CD4-positive, alpha-beta T cell (primary cell): ENCODE results near the gene FILIP1L. TPM values are rescaled to one million over a fixed set of nuclear protein-coding genes. Genes with fewer than 3 reads are reported as not detected.

ENCODE experiments used
- ATAC-seq: fragments of 200-7000 bp; cut with Tn5 transposase; one replicate; pipeline ENCODE4 v1.10.0; 2022; ENCODE audit warnings: mild to moderate bottlenecking; ENCODE audit not compliant: poor library complexity
- CTCF ChIA-PET: fragments of 350-600 bp; sonication (Branson Sonifier 250); formaldehyde crosslinking; loops from one replicate; lab custom pipeline; 2021; ENCODE audit warnings: antibody characterized with exemption, inconsistent platforms; lab: Charles Lee
- POLR2A ChIA-PET: fragments of 350-600 bp; sonication (Branson Sonifier 250); formaldehyde crosslinking; loops from one replicate; lab custom pipeline; 2021; ENCODE audit warnings: antibody characterized with exemption, inconsistent platforms; lab: Charles Lee
- DNase-seq, 14 experiments: peaks; one replicate each; pipeline ENCODE4 v3.0.0-alpha.2; 2013 to 2020; ENCODE audit warnings: mixed read lengths in 2 of 14
- H3K27ac ChIP-seq, 2 donors: one replicate each; pipeline versions ENCODE4 v1.5.1 to v1.7.0; 2013; ENCODE audit warnings: low read length in 2 of 2, low read depth in 1 of 2, mild to moderate bottlenecking in 1 of 2
- H3K27me3 ChIP-seq, 2 experiments: 1 replicate in 1 of 2; 2 replicates in 1 of 2; pipeline versions ENCODE4 v1.6.1 to v1.7.0; 2013; ENCODE audit warnings: low read length in 2 of 2, control low read depth in 1 of 2, mild to moderate bottlenecking in 1 of 2, moderate library complexity in 1 of 2; ENCODE audit not compliant: insufficient read depth in 2 of 2, control insufficient read depth in 1 of 2
- H3K36me3 ChIP-seq: one replicate; pipeline ENCODE4 v1.6.1; 2013; ENCODE audit warnings: low read length, control low read depth; ENCODE audit not compliant: insufficient read depth
- H3K4me1 ChIP-seq: one replicate; pipeline ENCODE4 v1.6.1; 2013; ENCODE audit warnings: low read length, control low read depth; ENCODE audit not compliant: insufficient read depth
- H3K4me3 ChIP-seq: one replicate; pipeline ENCODE4 v1.5.1; 2013; ENCODE audit warnings: mild to moderate bottlenecking, low read length, moderate library complexity
- H3K9me3 ChIP-seq, 2 experiments: 1 replicate in 1 of 2; 2 replicates in 1 of 2; pipeline versions ENCODE4 v1.6.1 to v1.7.0; 2013; ENCODE audit warnings: low read length in 2 of 2, mild to moderate bottlenecking in 2 of 2, control low read depth in 1 of 2, moderate library complexity in 1 of 2; ENCODE audit not compliant: control insufficient read depth in 1 of 2, insufficient read depth in 1 of 2
- H3K27ac Mint-ChIP-seq: one replicate; pipeline ENCODE4 v1.8.0; 2020; ENCODE audit warnings: mixed read lengths
- H3K27me3 Mint-ChIP-seq: one replicate; pipeline ENCODE4 v1.8.0; 2021; ENCODE audit warnings: mixed read lengths
- H3K36me3 Mint-ChIP-seq: one replicate; pipeline ENCODE4 v1.8.0; 2021; ENCODE audit warnings: low read depth, mixed read lengths
- H3K4me1 Mint-ChIP-seq: one replicate; pipeline ENCODE4 v1.8.0; 2021; ENCODE audit warnings: low read depth, mixed read lengths
- H3K4me3 Mint-ChIP-seq: one replicate; pipeline ENCODE4 v1.8.0; 2020; ENCODE audit warnings: mild to moderate bottlenecking, mixed read lengths
- H3K9me3 Mint-ChIP-seq: one replicate; pipeline ENCODE4 v1.8.0; 2020; ENCODE audit warnings: mixed read lengths
- intact Hi-C, 2 experiments: fragments of 100-400 bp; cut with DNase I in 1 of 2; cut with micrococcal nuclease in 1 of 2; formaldehyde crosslinking; loops; one replicate each; pipeline versions ENCODE4 v1.15.1 to v1.9.0; 2023 to 2025; cut with DNase I, micrococcal nuclease
- total RNA-seq, 174 experiments: library from RNA in 2 of 174; stranded (reverse) in 2 of 174; gene quantifications; one replicate each; pipeline ENCODE4 v1.2.3 and lab custom pipeline; 2021 to 2026
- TF ChIP-seq, protein P1 (sequence below): fragments of 200-600 bp; IDR thresholded peaks from one replicate; pipeline ENCODE4 v1.8.0; 2022; ENCODE audit warnings: antibody characterized with exemption, mild to moderate bottlenecking

The FILIP1L gene
- total RNA-seq, 2 experiments from 2014 or later: 0.08 to 0.28 TPM

DNA sequence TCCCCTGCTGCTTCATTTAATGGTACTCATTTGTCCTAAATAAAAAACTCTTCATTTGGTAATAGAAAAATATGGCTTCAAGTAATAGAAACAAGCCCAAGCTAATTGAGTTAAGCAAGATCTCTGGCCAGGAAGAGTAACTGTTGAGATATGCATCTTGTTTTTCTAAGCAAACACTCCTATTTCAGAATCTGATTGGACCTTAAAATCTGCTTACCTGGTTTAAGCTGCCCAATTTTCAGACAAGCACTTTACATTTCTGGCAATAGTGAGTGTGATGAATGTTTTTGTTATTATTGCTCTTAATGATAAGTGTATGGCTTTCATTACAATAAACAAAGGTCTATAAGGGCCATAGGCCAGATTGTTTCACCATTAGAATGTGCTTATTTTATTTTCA lies 210.4 kb downstream of the FILIP1L start:
- CTCF ChIA-PET: interaction anchor here (0.6 kb wide), 1 partner anchor 1983 kb away, joined by 3 read pairs; no protein-coding TSS in a partner anchor
- H3K4me3 Mint-ChIP-seq: no peak overlapping the region
- no peak for ATAC-seq
- H3K27me3 Mint-ChIP-seq: no peaks in the 10 kb centered on the region
- no peaks in the 10 kb centered on the region for H3K36me3 Mint-ChIP-seq
- peaks cover 10% of the 10 kb centered on the region for H3K4me1 Mint-ChIP-seq
- DNase-seq: no peak
- Histone ChIP-seq H3K9me3 (no peaks in the 10 kb centered on the region), H3K27me3 (no peaks in the 10 kb centered on the region), H3K27ac (no peak overlapping the region), H3K4me1 (no peaks in the 10 kb centered on the region), H3K36me3 (no peaks in the 10 kb centered on the region), H3K4me3 (no peak overlapping the region)
- intact Hi-C loops: no loop called here
- no peak overlapping the region for H3K27ac Mint-ChIP-seq
- POLR2A ChIA-PET: no interaction called here
- no peaks in the 10 kb centered on the region for H3K9me3 Mint-ChIP-seq
- TF ChIP-seq, protein P1, sequence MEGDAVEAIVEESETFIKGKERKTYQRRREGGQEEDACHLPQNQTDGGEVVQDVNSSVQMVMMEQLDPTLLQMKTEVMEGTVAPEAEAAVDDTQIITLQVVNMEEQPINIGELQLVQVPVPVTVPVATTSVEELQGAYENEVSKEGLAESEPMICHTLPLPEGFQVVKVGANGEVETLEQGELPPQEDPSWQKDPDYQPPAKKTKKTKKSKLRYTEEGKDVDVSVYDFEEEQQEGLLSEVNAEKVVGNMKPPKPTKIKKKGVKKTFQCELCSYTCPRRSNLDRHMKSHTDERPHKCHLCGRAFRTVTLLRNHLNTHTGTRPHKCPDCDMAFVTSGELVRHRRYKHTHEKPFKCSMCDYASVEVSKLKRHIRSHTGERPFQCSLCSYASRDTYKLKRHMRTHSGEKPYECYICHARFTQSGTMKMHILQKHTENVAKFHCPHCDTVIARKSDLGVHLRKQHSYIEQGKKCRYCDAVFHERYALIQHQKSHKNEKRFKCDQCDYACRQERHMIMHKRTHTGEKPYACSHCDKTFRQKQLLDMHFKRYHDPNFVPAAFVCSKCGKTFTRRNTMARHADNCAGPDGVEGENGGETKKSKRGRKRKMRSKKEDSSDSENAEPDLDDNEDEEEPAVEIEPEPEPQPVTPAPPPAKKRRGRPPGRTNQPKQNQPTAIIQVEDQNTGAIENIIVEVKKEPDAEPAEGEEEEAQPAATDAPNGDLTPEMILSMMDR: no peak

GRCh38 chr3:99902091-99902490 lies 212.2 kb downstream of the FILIP1L start:
- Histone ChIP-seq H3K27me3 (no peaks in the 10 kb centered on the region), H3K9me3 (no peaks in the 10 kb centered on the region), H3K4me1 (no peaks in the 10 kb centered on the region), H3K4me3 (no peak overlapping the region), H3K36me3 (no peaks in the 10 kb centered on the region), H3K27ac (no peak overlapping the region)
- TF ChIP-seq, protein P1: no peak
- no peaks in the 10 kb centered on the region for H3K9me3 Mint-ChIP-seq
- ATAC-seq (no peak), DNase-seq (no peak)
- H3K36me3 Mint-ChIP-seq: no peaks in the 10 kb centered on the region
- POLR2A ChIA-PET: no interaction called here
- H3K4me1 Mint-ChIP-seq: peaks cover 10% of the 10 kb centered on the region
- CTCF ChIA-PET: interaction anchor here (1.1 kb wide), 1 partner anchor 25 kb away, joined by 3 read pairs; no protein-coding TSS in a partner anchor
- no peak overlapping the region for H3K27ac Mint-ChIP-seq
- intact Hi-C loops: no loop called here
- H3K27me3 Mint-ChIP-seq: no peaks in the 10 kb centered on the region
- H3K4me3 Mint-ChIP-seq: no peak overlapping the region

GRCh38 chr3:99901200-99901926 lies 212.9 kb downstream of the FILIP1L start:
- H3K4me3 Mint-ChIP-seq: no peak overlapping the region
- POLR2A ChIA-PET: no interaction called here
- H3K4me3 ChIP-seq: no peak overlapping the region
- H3K4me1 Mint-ChIP-seq: peaks cover 12% of the 10 kb centered on the region
- H3K4me1 ChIP-seq: no peaks in the 10 kb centered on the region
- H3K36me3 Mint-ChIP-seq: no peaks in the 10 kb centered on the region
- H3K27ac ChIP-seq: no peak overlapping the region
- ATAC-seq (no peak), DNase-seq (peak in 2 of 14 experiments; percentile 35 to 55)
- TF ChIP-seq, protein P1: no peak
- H3K36me3 ChIP-seq: no peaks in the 10 kb centered on the region
- CTCF ChIA-PET: interaction anchor here (1.1 kb wide), 1 partner anchor 26 kb away, joined by 3 read pairs; no protein-coding TSS in a partner anchor
- intact Hi-C loops: no loop called here
- H3K9me3 Mint-ChIP-seq: no peaks in the 10 kb centered on the region
- no peaks in the 10 kb centered on the region for H3K27me3 ChIP-seq
- H3K27ac Mint-ChIP-seq: no peak overlapping the region
- H3K27me3 Mint-ChIP-seq: no peaks in the 10 kb centered on the region
- H3K9me3 ChIP-seq: no peaks in the 10 kb centered on the region
